ENCODE measurements around the gene SYNGAP1.

DNA sequence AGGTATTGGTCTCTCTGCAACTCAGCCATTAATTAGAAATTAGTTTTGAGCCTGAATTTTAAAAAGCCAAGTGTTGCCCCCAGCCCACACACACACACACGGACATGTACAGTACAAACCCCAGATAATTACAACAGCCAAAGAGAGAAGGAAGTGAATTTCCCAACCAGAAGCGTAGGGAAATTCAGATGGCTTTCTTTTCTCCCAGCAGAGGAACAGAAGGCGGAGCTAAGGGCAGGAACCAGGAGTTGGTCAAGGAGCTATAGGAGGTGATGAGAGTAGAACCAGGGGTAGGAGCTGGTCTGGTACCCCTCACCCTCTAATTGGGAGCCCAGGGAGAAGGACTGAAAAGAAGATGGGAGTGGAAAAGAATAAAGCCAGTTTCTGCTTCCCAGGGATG lies 30.6 kb downstream of the SYNGAP1 start:
- TF ChIP-seq, protein P1, sequence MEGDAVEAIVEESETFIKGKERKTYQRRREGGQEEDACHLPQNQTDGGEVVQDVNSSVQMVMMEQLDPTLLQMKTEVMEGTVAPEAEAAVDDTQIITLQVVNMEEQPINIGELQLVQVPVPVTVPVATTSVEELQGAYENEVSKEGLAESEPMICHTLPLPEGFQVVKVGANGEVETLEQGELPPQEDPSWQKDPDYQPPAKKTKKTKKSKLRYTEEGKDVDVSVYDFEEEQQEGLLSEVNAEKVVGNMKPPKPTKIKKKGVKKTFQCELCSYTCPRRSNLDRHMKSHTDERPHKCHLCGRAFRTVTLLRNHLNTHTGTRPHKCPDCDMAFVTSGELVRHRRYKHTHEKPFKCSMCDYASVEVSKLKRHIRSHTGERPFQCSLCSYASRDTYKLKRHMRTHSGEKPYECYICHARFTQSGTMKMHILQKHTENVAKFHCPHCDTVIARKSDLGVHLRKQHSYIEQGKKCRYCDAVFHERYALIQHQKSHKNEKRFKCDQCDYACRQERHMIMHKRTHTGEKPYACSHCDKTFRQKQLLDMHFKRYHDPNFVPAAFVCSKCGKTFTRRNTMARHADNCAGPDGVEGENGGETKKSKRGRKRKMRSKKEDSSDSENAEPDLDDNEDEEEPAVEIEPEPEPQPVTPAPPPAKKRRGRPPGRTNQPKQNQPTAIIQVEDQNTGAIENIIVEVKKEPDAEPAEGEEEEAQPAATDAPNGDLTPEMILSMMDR (IDR thresholded peaks at IDR 0.05; ENCODE audit: insufficient read depth, low read depth, low read length), result no peak
- TF ChIP-seq EZH2 (IDR thresholded peaks at IDR 0.05; ENCODE audit: insufficient read depth, low read length), result no peak
